Breast epithelium (tissue), 4 donors: ENCODE data around the gene FUT4. TPM values are rescaled to one million over a fixed set of nuclear protein-coding genes. Genes with fewer than 3 reads are reported as not detected.

Experiments
- DNase-seq, 2 donors: peaks; one replicate each; pipeline ENCODE4 v3.0.0-alpha.2; 2019; ENCODE audit warnings: low spot score in 2 of 2
- H3K27ac ChIP-seq, 2 donors: fragments of 200-600 bp; sonication (generic) in 1 of 2; one replicate each; pipeline ENCODE4 v1.5.1; 2016 to 2019; ENCODE audit warnings: mild to moderate bottlenecking in 1 of 2
- H3K27me3 ChIP-seq, 2 donors: fragments of 200-600 bp; sonication (generic) in 1 of 2; one replicate each; pipeline versions ENCODE4 v1.5.1 to v1.6.0; 2017 to 2019; ENCODE audit warnings: control low read depth in 1 of 2, mild to moderate bottlenecking in 1 of 2
- H3K36me3 ChIP-seq: fragments of 200-600 bp; one replicate; pipeline ENCODE4 v1.5.1; 2019
- H3K4me1 ChIP-seq, 2 donors: fragments of 200-600 bp; sonication (generic); one replicate each; pipeline ENCODE4 v1.5.1; 2016 to 2019; ENCODE audit warnings: control low read depth in 1 of 2
- H3K4me3 ChIP-seq, 3 donors: fragments of 200-600 bp; sonication (generic); 1 replicate in 2 of 3; 2 replicates in 1 of 3; pipeline ENCODE4 v1.5.1; 2016 to 2019; ENCODE audit warnings: mild to moderate bottlenecking in 3 of 3, moderate library complexity in 2 of 3
- H3K9me3 ChIP-seq, 2 donors: fragments of 200-600 bp; sonication (generic) in 1 of 2; one replicate each; pipeline ENCODE4 v1.5.1; 2016 to 2019; ENCODE audit warnings: control low read depth in 1 of 2
- CTCF ChIP-seq, 3 donors: fragments of 450-650 bp; IDR thresholded peaks; one replicate each; pipeline ENCODE4 v1.5.1; 2016 to 2017; ENCODE audit warnings: antibody characterized with exemption in 3 of 3, mild to moderate bottlenecking in 3 of 3, moderate library complexity in 3 of 3
- POLR2A ChIP-seq: fragments of 450-650 bp; IDR thresholded peaks from one replicate; pipeline ENCODE4 v1.6.1; 2016; ENCODE audit warnings: antibody characterized with exemption, mild to moderate bottlenecking, moderate library complexity
- POLR2AphosphoS5 ChIP-seq, 3 donors: sonication (generic); formaldehyde crosslinking; IDR thresholded peaks; one replicate each; pipeline ENCODE4 v1.6.1; 2017; ENCODE audit warnings: antibody characterized with exemption in 3 of 3
- intact Hi-C: fragments of 100-400 bp; cut with DNase I; formaldehyde crosslinking; loops from one replicate; pipeline ENCODE4 v1.15.1; 2023; ENCODE audit warnings: low total_unique reads
- total RNA-seq, 3 donors: library from RNA; depleted of rRNA; stranded (reverse); fragments of >200 nt; gene quantifications; one replicate each; pipeline ENCODE4 v1.1.0, GENCODE V29; 2016

FUT4 gene
- total RNA-seq, 3 donors from 2014 or later: 3.9 to 9.4 (median 5.3) TPM

- Histone ChIP-seq H3K9me3 (no peaks in the 10 kb centered on the region), H3K27me3 (no peaks in the 10 kb centered on the region), H3K4me1 (no peaks in the 10 kb centered on the region), H3K36me3 (no peaks in the 10 kb centered on the region), H3K27ac (no peak overlapping the region), H3K4me3 (no peak overlapping the region)
- no peak for TF ChIP-seq CTCF (IDR thresholded peaks at IDR 0.05)
- TF ChIP-seq POLR2A: no peak
- TF ChIP-seq POLR2AphosphoS5 (IDR thresholded peaks at IDR 0.05): no peak
- DNase-seq: peak; percentile 67 to 69
- intact Hi-C loops: no loop called here
Observed at GRCh38 chr11:94525546-94526324, 18.0 kb upstream of the FUT4 start.

- Histone ChIP-seq H3K4me3 (no peak overlapping the region), H3K27ac (no peak overlapping the region), H3K4me1 (no peaks in the 10 kb centered on the region), H3K36me3 (no peaks in the 10 kb centered on the region), H3K9me3 (no peaks in the 10 kb centered on the region), H3K27me3 (no peaks in the 10 kb centered on the region)
- no peak for DNase-seq
- TF ChIP-seq POLR2A: no peak
- TF ChIP-seq CTCF (IDR thresholded peaks at IDR 0.05): no peak
- no peak for TF ChIP-seq POLR2AphosphoS5 (IDR thresholded peaks at IDR 0.05)
- intact Hi-C loops: no loop called here
Observed at GRCh38 chr11:94526645-94527438, 16.9 kb upstream of the FUT4 start.

- no peaks in the 10 kb centered on the region for H3K4me1 ChIP-seq
- TF ChIP-seq POLR2A (no peak), POLR2AphosphoS5 (IDR thresholded peaks at IDR 0.05) (no peak), CTCF (IDR thresholded peaks at IDR 0.05) (no peak)
- intact Hi-C loops: no loop called here
- H3K27ac ChIP-seq: no peak overlapping the region
- no peaks in the 10 kb centered on the region for H3K27me3 ChIP-seq
- H3K36me3 ChIP-seq: no peaks in the 10 kb centered on the region
- DNase-seq: no peak
- H3K4me3 ChIP-seq: no peak overlapping the region
- H3K9me3 ChIP-seq: no peaks in the 10 kb centered on the region
Observed at GRCh38 chr11:94528551-94528950, 15.2 kb upstream of the FUT4 start.

DNA sequence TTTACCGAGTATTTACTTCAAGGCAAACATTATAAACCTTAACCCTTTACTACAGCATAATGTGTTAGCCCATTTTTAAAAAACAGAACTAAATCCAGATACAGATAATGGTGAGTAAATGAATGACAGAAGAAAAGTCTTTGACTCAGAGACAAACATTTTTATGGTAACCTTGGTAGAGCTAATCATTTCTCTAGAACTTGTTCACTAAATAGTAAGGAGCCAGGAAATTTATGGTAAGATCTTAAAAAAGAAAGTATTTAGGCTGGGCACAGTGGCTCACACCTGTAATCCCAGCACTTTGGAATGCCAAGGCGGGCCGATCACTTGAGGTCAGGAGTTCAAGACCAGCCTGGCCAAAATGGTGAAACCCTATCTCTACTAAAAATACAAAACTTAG is 11.5 kb upstream of the FUT4 start:
- Histone ChIP-seq H3K27me3 (no peaks in the 10 kb centered on the region), H3K4me3 (no peak overlapping the region), H3K4me1 (no peaks in the 10 kb centered on the region), H3K27ac (no peak overlapping the region), H3K36me3 (no peaks in the 10 kb centered on the region), H3K9me3 (no peaks in the 10 kb centered on the region)
- DNase-seq: no peak
- intact Hi-C loops: no loop called here
- no peak for TF ChIP-seq CTCF (IDR thresholded peaks at IDR 0.05)
- no peak for TF ChIP-seq POLR2AphosphoS5 (IDR thresholded peaks at IDR 0.05)
- TF ChIP-seq POLR2A: no peak

DNA sequence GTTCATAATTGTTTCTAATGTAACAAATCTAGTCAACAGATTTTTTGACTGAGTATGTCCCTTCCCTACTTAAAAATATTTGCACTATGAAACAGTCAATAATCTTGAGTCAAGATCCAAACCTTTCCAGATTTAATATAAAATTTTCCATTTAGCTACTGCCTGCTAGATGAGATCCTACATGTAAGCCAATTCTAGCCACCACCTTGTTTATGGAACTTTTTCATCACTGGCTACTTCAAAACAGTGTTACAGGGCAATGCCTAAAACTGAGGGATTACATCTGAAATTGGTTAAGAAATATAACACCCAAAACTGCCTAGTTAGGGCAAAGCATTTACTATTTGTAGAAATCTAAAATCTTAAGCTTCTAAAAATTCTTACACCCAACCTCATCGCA is 10.5 kb upstream of the FUT4 start:
- H3K27me3 ChIP-seq: no peaks in the 10 kb centered on the region
- no peak for DNase-seq
- TF ChIP-seq POLR2A (no peak), CTCF (IDR thresholded peaks at IDR 0.05) (no peak), POLR2AphosphoS5 (IDR thresholded peaks at IDR 0.05) (no peak)
- intact Hi-C loops: no loop called here
- no peaks in the 10 kb centered on the region for H3K9me3 ChIP-seq
- H3K4me1 ChIP-seq: no peaks in the 10 kb centered on the region
- no peaks in the 10 kb centered on the region for H3K36me3 ChIP-seq
- H3K4me3 ChIP-seq: no peak overlapping the region
- no peak overlapping the region for H3K27ac ChIP-seq
